Stimulated activated CD8-positive, alpha-beta memory T cell treated with anti-CD3 and anti-CD28 coated beads, Interleukin-15, amount 100 ng/mL, for 48 hours (primary cell): ENCODE data around the gene NFIX.

Source experiments
- DNase-seq, 2 donors: peaks; one replicate each; pipeline ENCODE4 v3.0.0-alpha.2; 2020; ENCODE audit warnings: low read depth in 2 of 2

The NFIX gene

GRCh38 chr19:13128583-13128982 is 133.3 kb downstream of the NFIX start:
- no peak for DNase-seq

GRCh38 chr19:13129384-13129783 is 134.1 kb downstream of the NFIX start:
- no peak for DNase-seq

GRCh38 chr19:13130886-13131490 is 135.7 kb downstream of the NFIX start:
- no peak for DNase-seq

- DNase-seq: peak; percentile 68 to 71
Observed at GRCh38 chr19:13132471-13133180, 137.4 kb downstream of the NFIX start.

- no peak for DNase-seq
Observed at GRCh38 chr19:13133241-13133870, 138.1 kb downstream of the NFIX start.

- DNase-seq: no peak
Observed at GRCh38 chr19:13134626-13135025, 139.4 kb downstream of the NFIX start.

- no peak for DNase-seq
Observed at GRCh38 chr19:13135068-13136062, 140.1 kb downstream of the NFIX start.

- DNase-seq: no peak
Observed at GRCh38 chr19:13137290-13137794, 142.1 kb downstream of the NFIX start.

- no peak for DNase-seq
Observed at GRCh38 chr19:13138171-13138915, 143.1 kb downstream of the NFIX start.

GRCh38 chr19:13138916-13139198 is 143.6 kb downstream of the NFIX start:
- DNase-seq: no peak

GRCh38 chr19:13139633-13140311 is 144.5 kb downstream of the NFIX start:
- no peak for DNase-seq

- no peak for DNase-seq
Observed at GRCh38 chr19:13146763-13147563, 151.7 kb downstream of the NFIX start.
